Prostate gland (tissue), 2 donors: ENCODE results near the gene ARL8B.

Experiments
- POLR2A ChIP-seq: fragments of 450-650 bp; IDR thresholded peaks from one replicate; pipeline ENCODE4 v1.6.1; 2016; ENCODE audit warnings: antibody characterized with exemption, mild to moderate bottlenecking
- POLR2AphosphoS5 ChIP-seq: sonication (generic); formaldehyde crosslinking; IDR thresholded peaks from one replicate; pipeline ENCODE4 v1.6.1; 2017; ENCODE audit warnings: antibody characterized with exemption
- TF ChIP-seq, protein P1 (sequence below), 4 experiments: fragments of 200-600 bp in 2 of 4; fragments of 450-650 bp in 2 of 4; sonication (generic) in 2 of 4; IDR thresholded peaks; 1 replicate in 3 of 4; 2 replicates in 1 of 4; pipeline ENCODE4 v1.5.1; 2016 to 2019; ENCODE audit warnings: antibody characterized with exemption in 4 of 4, mild to moderate bottlenecking in 2 of 4, moderate library complexity in 2 of 4

DNA sequence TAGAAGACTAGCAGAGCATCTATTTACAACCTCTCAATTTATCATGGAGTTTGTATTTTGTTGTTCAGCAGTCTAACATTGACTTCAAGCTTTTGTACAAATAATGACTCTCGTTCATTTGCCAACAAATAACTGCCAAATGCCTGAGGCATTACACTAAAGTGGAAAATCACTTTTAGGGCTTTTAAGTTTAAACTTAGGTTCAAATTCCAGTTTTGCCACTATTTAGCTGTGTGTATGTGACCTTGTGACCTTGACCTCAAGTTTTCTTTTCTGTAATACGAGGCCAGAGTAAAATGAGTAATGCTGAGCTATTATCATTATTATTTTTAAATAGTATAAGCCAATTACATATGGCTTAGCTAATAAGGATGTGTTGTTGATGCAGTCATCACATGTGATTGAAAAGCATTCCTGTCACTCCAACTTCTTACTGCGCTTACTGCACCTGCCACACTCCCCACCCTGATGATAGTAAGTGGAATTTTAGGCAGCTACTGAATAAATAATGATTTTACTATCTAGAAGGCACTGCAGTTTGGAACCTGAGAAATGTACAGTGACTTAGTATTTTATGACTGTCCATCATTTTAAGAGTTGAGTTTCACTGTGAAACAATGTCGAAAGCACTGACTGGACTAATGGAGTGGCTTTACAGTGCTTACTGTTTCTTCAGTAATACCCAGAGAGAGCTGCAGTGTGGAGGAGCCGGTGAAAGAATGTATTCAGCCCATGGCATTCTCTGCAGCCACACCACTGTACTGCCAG is 16.3 kb downstream of the ARL8B start:
- TF ChIP-seq POLR2AphosphoS5 (no peak), POLR2A (no peak)
- TF ChIP-seq, protein P1, sequence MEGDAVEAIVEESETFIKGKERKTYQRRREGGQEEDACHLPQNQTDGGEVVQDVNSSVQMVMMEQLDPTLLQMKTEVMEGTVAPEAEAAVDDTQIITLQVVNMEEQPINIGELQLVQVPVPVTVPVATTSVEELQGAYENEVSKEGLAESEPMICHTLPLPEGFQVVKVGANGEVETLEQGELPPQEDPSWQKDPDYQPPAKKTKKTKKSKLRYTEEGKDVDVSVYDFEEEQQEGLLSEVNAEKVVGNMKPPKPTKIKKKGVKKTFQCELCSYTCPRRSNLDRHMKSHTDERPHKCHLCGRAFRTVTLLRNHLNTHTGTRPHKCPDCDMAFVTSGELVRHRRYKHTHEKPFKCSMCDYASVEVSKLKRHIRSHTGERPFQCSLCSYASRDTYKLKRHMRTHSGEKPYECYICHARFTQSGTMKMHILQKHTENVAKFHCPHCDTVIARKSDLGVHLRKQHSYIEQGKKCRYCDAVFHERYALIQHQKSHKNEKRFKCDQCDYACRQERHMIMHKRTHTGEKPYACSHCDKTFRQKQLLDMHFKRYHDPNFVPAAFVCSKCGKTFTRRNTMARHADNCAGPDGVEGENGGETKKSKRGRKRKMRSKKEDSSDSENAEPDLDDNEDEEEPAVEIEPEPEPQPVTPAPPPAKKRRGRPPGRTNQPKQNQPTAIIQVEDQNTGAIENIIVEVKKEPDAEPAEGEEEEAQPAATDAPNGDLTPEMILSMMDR (IDR thresholded peaks at IDR 0.05) = no peak
